Choroid plexus epithelial cell (primary cell): ENCODE results near the gene COG1.

Experiments used
- DNase-seq: peaks from one replicate; pipeline ENCODE4 v3.0.0-alpha.2; 2010; ENCODE audit warnings: low read depth
- H3K4me3 ChIP-seq: 2 replicates; pipeline ENCODE4 v1.5.1; 2011; ENCODE audit warnings: low read depth, mild to moderate bottlenecking, control low read depth, low read length, moderate library complexity
- TF ChIP-seq, protein P1 (sequence below): conservative IDR thresholded peaks from 2 replicates; pipeline ENCODE4 v1.5.1; 2011; ENCODE audit warnings: low read depth, mild to moderate bottlenecking, control low read depth, inconsistent platforms, low read length, moderate library complexity

The COG1 gene

GRCh38 chr17:73209436-73209835, 16.6 kb downstream of the COG1 start:
- DNase-seq, result no peak
- H3K4me3 ChIP-seq, result no peak overlapping the region
- TF ChIP-seq, protein P1, sequence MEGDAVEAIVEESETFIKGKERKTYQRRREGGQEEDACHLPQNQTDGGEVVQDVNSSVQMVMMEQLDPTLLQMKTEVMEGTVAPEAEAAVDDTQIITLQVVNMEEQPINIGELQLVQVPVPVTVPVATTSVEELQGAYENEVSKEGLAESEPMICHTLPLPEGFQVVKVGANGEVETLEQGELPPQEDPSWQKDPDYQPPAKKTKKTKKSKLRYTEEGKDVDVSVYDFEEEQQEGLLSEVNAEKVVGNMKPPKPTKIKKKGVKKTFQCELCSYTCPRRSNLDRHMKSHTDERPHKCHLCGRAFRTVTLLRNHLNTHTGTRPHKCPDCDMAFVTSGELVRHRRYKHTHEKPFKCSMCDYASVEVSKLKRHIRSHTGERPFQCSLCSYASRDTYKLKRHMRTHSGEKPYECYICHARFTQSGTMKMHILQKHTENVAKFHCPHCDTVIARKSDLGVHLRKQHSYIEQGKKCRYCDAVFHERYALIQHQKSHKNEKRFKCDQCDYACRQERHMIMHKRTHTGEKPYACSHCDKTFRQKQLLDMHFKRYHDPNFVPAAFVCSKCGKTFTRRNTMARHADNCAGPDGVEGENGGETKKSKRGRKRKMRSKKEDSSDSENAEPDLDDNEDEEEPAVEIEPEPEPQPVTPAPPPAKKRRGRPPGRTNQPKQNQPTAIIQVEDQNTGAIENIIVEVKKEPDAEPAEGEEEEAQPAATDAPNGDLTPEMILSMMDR, result no peak

DNA sequence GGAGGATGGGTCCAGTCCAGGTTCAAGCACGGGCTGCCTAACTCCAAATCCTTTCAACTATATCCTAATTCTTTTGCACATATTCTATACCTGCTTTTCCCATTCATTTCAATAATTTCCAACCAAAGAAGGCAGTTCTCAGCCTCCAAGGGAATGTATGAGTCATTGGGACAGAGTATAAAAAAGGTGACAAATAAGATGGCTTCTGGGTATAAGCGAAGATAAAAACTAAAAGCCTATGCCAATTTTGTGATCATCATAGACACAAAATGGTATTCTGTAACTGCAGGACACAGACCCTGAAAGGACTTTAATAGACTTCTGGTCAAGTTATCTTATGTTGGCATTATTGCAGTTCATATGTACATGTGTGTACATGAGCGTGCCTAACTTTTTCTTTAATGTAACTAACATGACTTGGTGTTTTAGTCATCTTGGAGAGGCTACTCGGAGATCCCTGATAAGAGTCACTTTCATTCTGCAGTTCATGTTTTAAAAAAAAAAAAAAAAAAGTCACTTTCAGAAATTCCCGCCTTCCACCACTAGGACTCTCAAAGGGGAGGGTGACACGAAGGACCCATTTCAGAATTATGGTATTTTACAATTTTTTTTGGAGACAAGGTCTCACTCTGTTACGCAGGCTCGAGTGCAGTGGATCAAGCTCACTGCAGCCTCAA, 17.3 kb downstream of the COG1 start:
- DNase-seq, result no peak
- H3K4me3 ChIP-seq, result no peak overlapping the region
- TF ChIP-seq, protein P1, result peak; percentile 49

- TF ChIP-seq, protein P1, result no peak
- no peak overlapping the region for H3K4me3 ChIP-seq
- DNase-seq, result peak; percentile 79
Measured at GRCh38 chr17:73211745-73212144, 18.9 kb downstream of the COG1 start.

- TF ChIP-seq, protein P1, result no peak
- no peak for DNase-seq
Measured at GRCh38 chr17:73214008-73214407, 21.2 kb downstream of the COG1 start.

GRCh38 chr17:73214851-73215250, 22.0 kb downstream of the COG1 start:
- TF ChIP-seq, protein P1, result no peak
- no peak for DNase-seq
- no peak overlapping the region for H3K4me3 ChIP-seq

More at GRCh38 chr17:73214008-73214407, 21.2 kb downstream of the COG1 start:
- no peak overlapping the region for H3K4me3 ChIP-seq

- no peak overlapping the region for H3K4me3 ChIP-seq
- DNase-seq, result no peak
- TF ChIP-seq, protein P1, result no peak
Measured at GRCh38 chr17:73215447-73215846, 22.6 kb downstream of the COG1 start.

DNA sequence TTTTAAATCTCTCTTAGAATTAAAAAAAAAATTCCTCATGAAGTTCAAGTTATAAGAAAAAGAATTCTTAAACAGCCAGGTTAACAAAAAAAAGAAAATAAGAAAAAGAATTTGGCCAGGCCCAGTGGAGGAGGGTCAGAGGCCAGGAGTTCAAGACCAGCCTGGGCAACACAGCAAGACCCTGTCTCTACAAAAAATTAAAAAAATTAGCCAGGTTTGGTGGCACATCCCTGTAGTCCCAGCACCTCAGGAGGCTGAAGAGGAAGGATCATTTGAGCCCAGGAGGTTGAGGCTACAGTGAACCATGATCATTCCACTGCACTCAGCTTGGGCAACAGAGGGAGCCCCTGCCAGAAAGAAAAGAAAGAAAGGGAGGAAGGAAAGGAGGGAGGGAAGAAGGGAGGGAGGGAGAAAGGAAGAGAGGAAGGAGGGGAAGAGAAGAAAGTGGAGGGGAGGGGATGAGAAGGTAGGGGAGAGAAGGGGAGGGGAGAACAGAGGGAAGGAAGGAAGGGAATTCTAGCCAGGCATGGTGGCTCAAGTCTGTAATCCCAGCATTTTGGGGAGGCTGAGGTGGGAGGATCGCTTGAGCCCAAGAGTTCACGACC, 30.9 kb downstream of the COG1 start:
- no peak overlapping the region for H3K4me3 ChIP-seq
- TF ChIP-seq, protein P1, result no peak
- no peak for DNase-seq
